GM19438 (cell line): ENCODE measurements around the gene LRRD1.
"Not testable (repeated sequence)": the region's sequence is repeated elsewhere in the genome, so short reads cannot be mapped to it uniquely, and the experiment has no call there.

Experiments used
- ATAC-seq: cut with Tn5 transposase; IDR thresholded peaks from one replicate; pipeline ENCODE4 v1.9.1; 2021; ENCODE audit warnings: low read depth; ENCODE audit not compliant: unreplicated experiment

LRRD1 gene

DNA sequence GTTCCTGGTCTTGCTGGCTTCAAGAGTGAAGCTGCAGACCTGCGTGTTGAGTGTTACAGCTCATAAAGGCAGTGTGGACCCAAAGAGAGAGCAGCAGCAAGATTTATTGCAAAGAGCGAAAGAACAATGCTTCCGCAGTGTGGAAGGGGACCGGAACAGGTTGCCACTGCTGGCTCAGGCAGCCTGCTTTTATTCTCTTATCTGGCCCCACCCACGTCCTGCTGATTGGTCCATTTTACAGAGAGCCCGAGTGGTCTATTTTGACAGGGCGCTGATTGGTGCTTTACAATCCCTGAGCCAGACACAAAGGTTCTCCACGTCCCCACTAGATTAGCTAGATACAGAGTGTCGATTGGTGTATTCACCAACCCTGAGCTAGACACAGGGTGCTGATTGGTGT, 36.2 kb downstream of the LRRD1 start:
- ATAC-seq = not testable (repeated sequence)

GRCh38 chr7:92141161-92141560, 37.8 kb downstream of the LRRD1 start:
- ATAC-seq = no peak

- no peak for ATAC-seq
These were observed 41.4 kb downstream of the LRRD1 start for GRCh38 chr7:92137557-92137956.

- no peak for ATAC-seq
These were observed 43.7 kb downstream of the LRRD1 start for GRCh38 chr7:92135052-92135889.

DNA sequence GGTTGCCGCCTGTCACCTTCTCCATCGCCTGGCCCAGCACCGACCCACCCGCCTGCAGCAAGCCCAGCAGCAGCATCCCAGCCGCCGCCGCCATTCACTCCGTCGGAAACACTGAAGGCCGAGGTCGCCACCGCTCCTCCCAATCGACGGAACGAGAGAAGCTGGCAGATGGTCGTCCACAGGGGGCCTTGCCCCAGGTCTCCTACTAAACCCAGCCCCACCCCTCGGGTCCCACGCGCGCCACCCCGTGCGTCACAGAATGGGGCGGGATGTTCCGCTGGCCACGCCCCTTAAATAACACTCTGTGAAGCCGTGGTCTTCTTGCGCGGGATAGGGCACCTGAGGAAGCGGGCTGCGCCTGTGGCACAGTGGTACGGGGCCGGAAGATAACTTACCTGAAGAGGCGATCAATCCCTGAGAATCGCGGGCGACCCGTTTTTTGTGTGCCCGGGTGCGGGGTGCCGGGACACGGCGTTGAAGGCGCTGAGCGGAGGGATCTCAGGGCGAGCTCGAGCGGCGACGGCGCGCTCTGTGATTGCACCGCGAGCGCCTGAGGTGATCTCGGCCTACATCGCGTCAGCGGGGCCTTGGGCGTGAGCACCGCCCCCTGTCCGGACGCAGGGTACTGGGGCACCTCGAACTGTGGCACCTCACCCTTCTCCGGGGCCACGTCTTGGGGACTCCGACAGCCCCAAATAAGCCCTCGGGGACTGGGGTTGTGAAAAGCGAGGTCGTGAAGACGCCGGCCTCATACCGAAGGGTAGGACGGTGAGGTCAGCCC, 44.5 kb downstream of the LRRD1 start, which contains the start of gene CYP51A1:
Gene CYP51A1, minus strand, starts transcription at position 207 of the 781 bp plus-strand sequence. Its CDS starts 113 bp downstream, at position 94.
- ATAC-seq = peak; percentile 86

DNA sequence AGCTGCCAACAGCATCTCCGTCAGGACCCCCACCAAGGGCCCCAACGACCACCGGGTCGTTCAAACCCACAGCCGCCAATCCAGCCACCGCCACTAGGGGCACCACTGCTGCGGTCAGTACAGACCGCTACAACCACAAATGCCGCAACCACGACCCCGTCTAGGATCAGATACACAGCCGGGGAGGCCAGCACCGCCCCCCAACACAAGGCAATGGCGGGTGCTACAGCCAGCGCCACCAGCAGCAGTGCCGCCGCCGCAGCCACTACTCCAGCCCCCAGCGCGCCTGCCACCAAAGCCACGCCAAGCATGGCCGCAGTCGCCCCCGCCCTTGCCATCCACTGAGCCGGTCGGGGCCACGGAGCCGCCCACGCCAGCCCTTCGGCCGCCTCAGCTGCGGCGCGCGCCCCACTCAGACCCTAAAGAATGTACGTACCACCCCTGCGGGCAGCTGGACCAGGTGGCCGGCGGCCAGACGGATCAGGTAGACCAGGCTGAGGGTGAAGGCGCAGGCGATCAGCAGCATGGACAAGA, 45.1 kb downstream of the LRRD1 start:
- peak; percentile 32 for ATAC-seq

DNA sequence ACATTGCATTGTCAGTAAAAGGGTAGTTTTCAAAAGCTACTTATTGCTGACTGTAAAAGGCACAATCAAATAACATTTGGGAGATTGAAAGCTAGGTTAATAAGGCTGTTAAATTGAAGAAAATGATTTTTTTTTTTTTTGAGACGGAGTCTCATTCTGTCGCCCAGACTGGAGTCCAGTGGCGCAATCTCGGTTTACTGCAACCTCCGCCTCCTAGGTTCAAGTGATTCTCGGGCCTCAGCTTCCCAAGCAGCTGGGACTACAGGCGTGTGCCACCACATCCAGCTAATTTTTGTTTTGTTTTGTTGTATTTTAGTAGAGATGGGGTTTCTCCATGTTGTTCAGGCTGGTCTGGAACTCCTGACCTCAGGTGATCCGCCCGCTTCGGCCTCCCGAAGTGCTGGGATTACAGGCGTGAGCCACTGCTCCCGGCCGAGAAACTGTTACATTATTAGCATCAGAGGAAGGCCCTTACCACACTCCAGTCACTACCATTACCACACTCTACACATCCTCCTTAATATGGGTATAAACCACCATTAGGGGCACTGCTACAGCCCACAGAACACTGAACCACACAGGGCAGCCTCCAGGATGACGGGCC, 45.7 kb downstream of the LRRD1 start:
- peak; percentile 26 for ATAC-seq

DNA sequence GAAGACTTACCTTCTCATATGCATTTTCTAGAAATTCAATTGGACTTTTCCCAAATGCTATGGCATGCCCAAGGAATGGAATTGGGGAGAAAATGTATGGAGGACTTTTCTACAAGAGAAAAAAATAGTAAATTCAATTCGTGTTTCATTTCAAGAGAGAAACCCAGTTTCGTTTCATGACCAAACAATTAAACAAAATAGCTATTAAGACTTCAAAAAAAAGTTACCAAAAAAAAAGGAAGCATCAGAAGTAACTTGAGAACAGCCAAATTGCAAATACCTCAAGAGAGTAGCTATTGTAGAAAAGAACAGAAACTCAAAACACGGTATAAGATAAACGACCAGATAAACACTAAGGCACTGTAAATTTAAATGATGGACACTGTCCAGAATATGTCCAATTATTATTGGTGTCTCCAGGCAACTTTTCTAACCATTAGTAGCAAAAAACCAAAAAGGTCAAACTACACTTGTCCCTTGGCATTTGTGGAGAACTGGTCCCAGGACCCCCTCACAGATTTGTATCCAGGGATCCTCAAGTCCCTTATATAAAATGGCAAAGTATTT, 47.1 kb downstream of the LRRD1 start:
- no peak for ATAC-seq

DNA sequence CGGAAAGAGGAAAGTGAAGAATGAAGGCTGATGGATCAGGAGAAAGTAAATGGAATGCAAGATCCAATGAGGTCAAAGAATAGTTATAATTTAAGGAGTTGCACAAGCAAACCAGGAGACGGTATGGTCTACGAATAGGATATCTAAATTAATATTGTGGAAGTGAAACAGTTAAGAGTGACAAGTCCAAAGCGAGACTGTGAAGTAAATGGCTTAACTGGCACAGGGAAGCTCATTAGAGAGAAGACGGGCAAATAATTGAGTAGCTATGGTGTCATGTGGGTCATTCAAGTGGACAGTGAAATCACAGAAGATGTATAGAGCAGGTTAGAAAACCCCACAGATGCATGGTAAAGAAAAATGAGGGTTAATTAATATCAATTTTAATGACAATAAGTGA, 47.8 kb downstream of the LRRD1 start:
- ATAC-seq = no peak

GRCh38 chr7:92121681-92122080, 57.3 kb downstream of the LRRD1 start:
- no peak for ATAC-seq

- ATAC-seq = no peak
These were observed 59.7 kb downstream of the LRRD1 start for GRCh38 chr7:92119213-92119759.

DNA sequence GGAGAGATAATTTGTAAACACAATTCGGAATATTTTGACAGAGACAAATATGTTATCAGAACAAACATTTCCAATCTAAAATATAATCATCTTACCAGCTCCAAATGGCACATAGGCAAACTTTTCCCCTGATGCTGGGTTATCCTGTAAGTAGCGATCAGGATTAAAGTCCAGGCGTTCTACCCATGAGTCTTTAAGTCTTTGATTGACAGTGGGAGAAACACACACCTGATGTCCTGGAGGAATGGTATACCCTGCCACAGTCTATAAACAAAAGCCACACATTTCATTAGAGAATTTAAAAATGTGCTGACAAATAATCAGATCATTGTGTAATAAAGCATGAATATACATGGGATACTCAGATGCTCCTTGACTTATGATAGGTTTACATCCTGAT, 62.0 kb downstream of the LRRD1 start:
- ATAC-seq = no peak

DNA sequence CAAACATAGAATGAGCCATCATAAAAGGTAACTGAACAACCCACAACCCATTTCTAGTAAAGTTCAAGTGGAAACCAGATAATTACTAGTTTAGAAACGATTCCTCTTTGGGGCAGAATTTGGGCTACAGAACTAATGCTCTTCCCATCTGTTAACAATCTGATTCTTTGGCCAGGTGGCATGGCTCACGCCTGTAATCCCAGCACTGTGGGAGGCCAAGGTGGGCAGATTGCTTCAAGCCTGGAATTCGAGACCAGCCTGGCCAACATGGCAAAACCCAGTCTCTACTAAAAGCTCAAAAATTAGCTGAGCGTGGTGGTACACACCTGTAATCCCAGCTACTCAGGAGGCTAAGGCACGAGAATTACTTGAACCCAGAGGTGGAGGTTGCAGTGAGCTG, 63.1 kb downstream of the LRRD1 start:
- no peak for ATAC-seq

DNA sequence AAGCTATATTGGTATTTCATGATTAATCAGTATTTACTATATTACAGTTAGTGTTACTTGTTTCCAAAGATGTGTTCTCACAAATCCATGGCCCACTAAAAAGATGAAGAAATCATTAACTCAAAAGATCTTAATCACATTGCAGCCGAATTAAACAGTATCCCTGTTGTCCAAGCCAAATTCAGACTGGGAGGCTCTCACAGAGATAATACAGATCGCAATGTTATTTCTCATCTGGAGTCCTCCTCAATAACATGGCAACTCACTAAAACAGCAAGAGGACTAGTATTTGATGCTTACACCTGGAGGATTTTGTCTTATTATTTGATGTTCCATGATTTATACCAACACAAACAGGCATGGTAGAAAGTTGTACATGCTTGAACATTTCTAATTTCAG, 68.1 kb downstream of the LRRD1 start:
- ATAC-seq = no peak

GRCh38 chr7:92108821-92109220, 70.1 kb downstream of the LRRD1 start:
- ATAC-seq = no peak

- not testable (repeated sequence) for ATAC-seq
These were observed 76.1 kb downstream of the LRRD1 start for GRCh38 chr7:92102862-92103261.

GRCh38 chr7:92100534-92100933, 78.4 kb downstream of the LRRD1 start:
- ATAC-seq = no peak

DNA sequence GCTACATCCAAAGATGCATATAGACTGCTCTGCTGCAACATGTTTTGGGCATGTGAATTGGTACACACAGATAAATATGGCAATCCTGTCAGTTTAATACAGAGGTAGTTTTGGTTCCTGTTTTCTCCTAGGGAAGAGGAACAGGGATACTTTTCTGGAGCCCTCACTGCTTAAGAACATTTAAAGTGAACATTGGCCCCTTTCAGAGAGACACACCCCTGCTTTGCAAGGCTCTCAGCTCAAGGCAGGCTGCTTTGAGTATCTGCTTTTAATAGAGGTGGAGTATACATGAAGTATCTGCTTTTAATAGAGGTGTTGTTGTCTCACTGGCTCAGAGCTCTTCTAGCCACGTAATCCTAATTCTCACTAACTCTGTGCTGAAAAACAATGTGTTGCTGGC, 83.6 kb downstream of the LRRD1 start:
- no peak for ATAC-seq
